Measurements from ENCODE around the gene TENM4. TPM values are rescaled to one million over a fixed set of nuclear protein-coding genes. Genes with fewer than 3 reads are reported as not detected.

The TENM4 gene
- total and polyA plus RNA-seq, 2 of the 13 experiments (the other 11 are each of a cell fraction or from before 2014, with no cell fraction given): not detected

DNA sequence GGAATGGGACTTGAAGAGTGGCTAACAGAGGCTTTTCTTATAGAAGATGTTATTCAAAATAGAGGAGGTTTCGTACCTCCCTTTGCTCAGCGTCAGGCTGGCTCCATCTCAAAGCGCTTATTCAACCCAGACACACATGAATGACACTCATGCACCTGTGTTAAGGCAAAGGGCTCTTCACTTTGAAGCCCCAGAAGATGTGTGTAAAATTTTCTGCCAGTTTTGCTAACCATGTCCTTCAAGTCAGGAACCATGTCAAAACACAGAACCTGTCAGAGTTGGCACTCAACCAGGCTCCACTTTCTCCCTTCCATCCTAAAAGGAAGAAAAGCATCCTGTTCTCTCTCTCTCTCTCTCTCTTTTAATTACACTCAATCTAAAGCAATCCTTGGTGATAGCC, 513.3 kb downstream of the TENM4 start:
- Histone ChIP-seq H3K4me3 (replicated peaks in 1 of 3; ENCODE audit: insufficient read depth in 1 of 3, low read depth in 2 of 3, low read length in 3 of 3) (no peak overlapping the region), H3K27ac (ENCODE audit: extremely low read length, insufficient read depth, low read length) (no peak overlapping the region), H4K20me1 (ENCODE audit: insufficient read depth, low read length) (no peaks in the 10 kb centered on the region), H3K9ac (ENCODE audit: insufficient read depth, low read depth, low read length) (no peak overlapping the region), H3K36me3 (replicated peaks in 1 of 2; ENCODE audit: control insufficient read depth in 1 of 2, insufficient read depth in 2 of 2, low read length in 2 of 2) (no peaks in the 10 kb centered on the region), H3K9me3 (ENCODE audit: low read length) (no peaks in the 10 kb centered on the region), H3K4me1 (ENCODE audit: insufficient read depth, low read length) (no peaks in the 10 kb centered on the region), H3K27me3 (ENCODE audit: control insufficient read depth in 1 of 2, insufficient read depth in 2 of 2, low read length in 2 of 2) (peaks cover 1 to 5% of the 10 kb centered on the region in 2 experiments; a peak in 3 of 5 replicates), H3K79me2 (ENCODE audit: insufficient read depth, low read length) (no peaks in the 10 kb centered on the region), H2AFZ (ENCODE audit: low read length) (no peak overlapping the region), H3K4me2 (ENCODE audit: low read depth, low read length) (no peak overlapping the region)
- ChIA-PET POLR2A (no interaction called here), CTCF (ENCODE audit: low intra/inter-chr PET ratio, low total read pairs) (no interaction called here)
- in situ Hi-C loops (cut with HindIII; ENCODE audit: extremely low pct_ligation_motif_present, low pct_unique_long_range_greater_than_20kb): no loop called here
- no peak for TF ChIP-seq MZF1 (CRISPR knock-in tag; IDR thresholded peaks at IDR 0.05; ENCODE audit: borderline replicate concordance)
- no peak for TF ChIP-seq ZNF619 (CRISPR knock-in tag; IDR thresholded peaks at IDR 0.05)
- TF ChIP-seq, protein P1, sequence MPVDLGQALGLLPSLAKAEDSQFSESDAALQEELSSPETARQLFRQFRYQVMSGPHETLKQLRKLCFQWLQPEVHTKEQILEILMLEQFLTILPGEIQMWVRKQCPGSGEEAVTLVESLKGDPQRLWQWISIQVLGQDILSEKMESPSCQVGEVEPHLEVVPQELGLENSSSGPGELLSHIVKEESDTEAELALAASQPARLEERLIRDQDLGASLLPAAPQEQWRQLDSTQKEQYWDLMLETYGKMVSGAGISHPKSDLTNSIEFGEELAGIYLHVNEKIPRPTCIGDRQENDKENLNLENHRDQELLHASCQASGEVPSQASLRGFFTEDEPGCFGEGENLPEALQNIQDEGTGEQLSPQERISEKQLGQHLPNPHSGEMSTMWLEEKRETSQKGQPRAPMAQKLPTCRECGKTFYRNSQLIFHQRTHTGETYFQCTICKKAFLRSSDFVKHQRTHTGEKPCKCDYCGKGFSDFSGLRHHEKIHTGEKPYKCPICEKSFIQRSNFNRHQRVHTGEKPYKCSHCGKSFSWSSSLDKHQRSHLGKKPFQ (CRISPR knock-in tag; IDR thresholded peaks at IDR 0.05; ENCODE audit: insufficient replicate concordance): no peak
- no peak for TF ChIP-seq ELF3 (CRISPR knock-in tag; IDR thresholded peaks at IDR 0.05)
- TF ChIP-seq MED13 (CRISPR knock-in tag; IDR thresholded peaks at IDR 0.05): no peak
- TF ChIP-seq IKZF4 (CRISPR knock-in tag; IDR thresholded peaks at IDR 0.05; ENCODE audit: borderline replicate concordance, low read depth, not compliant biosample characterization): no peak
- TF ChIP-seq UBTF (CRISPR knock-in tag; IDR thresholded peaks at IDR 0.05): no peak
- TF ChIP-seq ONECUT2 (CRISPR knock-in tag; IDR thresholded peaks at IDR 0.05): no peak
- no peak for TF ChIP-seq ZNF577 (CRISPR knock-in tag; IDR thresholded peaks at IDR 0.05; ENCODE audit: borderline replicate concordance, low read depth)
- no peak for TF ChIP-seq GRHL1 (CRISPR knock-in tag; conservative IDR thresholded peaks at IDR 0.05)
- TF ChIP-seq ZNF383 (CRISPR knock-in tag; IDR thresholded peaks at IDR 0.05; ENCODE audit: borderline replicate concordance): no peak
- no peak for TF ChIP-seq TEAD3 (CRISPR knock-in tag; optimal IDR thresholded peaks at IDR 0.05; ENCODE audit: borderline replicate concordance)
- no peak for TF ChIP-seq ZNF235 (CRISPR knock-in tag; IDR thresholded peaks at IDR 0.05; ENCODE audit: borderline replicate concordance)
- no peak for TF ChIP-seq THYN1 (CRISPR knock-in tag; IDR thresholded peaks at IDR 0.05; ENCODE audit: borderline replicate concordance, low read depth)
- TF ChIP-seq ATF1 (CRISPR knock-in tag; IDR thresholded peaks at IDR 0.05): no peak
- no peak for TF ChIP-seq ARID2 (CRISPR knock-in tag; IDR thresholded peaks at IDR 0.05; ENCODE audit: borderline replicate concordance)
- 0% methylated on average over 3 of the region's 3 CpGs for WGBS (ENCODE audit: low lambda C conversion rate)
- FAIRE-seq: no peak
- no peak for DNase-seq (ENCODE audit: low spot score)
- BruUV-seq (replicated peaks): no TSS peak
- intact Hi-C loops (cut with micrococcal nuclease; ENCODE audit: unreplicated experiment): no loop called here
- no peak for ATAC-seq

Data from HepG2 (cell line).